Pancreas (tissue), 10 donors: Measurements from ENCODE around the gene LAMA5. TPM values are rescaled to one million over a fixed set of nuclear protein-coding genes. Genes with fewer than 3 reads are reported as not detected.

ENCODE experiments used
- ATAC-seq, 4 donors: fragments of 200-7000 bp; cut with Tn5 transposase; one replicate each; pipeline versions ENCODE4 v1.8.0 to v1.9.1; 2020; ENCODE audit warnings: mild to moderate bottlenecking in 4 of 4, moderate library complexity in 4 of 4
- DNase-seq, 6 donors: peaks; one replicate each; pipeline ENCODE4 v3.0.0-alpha.2; 2020
- FAIRE-seq: peaks from 2 replicates; lab custom pipeline; 2012; peaks lifted over from hg19 to GRCh38; lab: Jason Lieb, UNC
- H3K27ac ChIP-seq, 4 donors: fragments of 200-600 bp; sonication (generic); 1 replicate in 3 of 4; 2 replicates in 1 of 4; pipeline versions ENCODE4 v1.5.0 to v1.8.0; 2020
- H3K27me3 ChIP-seq, 4 donors: fragments of 200-600 bp; one replicate each; pipeline ENCODE4 v1.8.0; 2021
- H3K36me3 ChIP-seq, 3 donors: fragments of 200-600 bp; sonication (generic) in 1 of 3; one replicate each; pipeline versions ENCODE4 v1.5.0 to v1.8.0; 2020 to 2021
- H3K4me1 ChIP-seq, 3 donors: fragments of 200-600 bp; one replicate each; pipeline ENCODE4 v1.8.0; 2021
- H3K4me3 ChIP-seq, 4 donors: fragments of 200-600 bp; sonication (generic) in 2 of 4; one replicate each; pipeline versions ENCODE4 v1.5.0 to v1.8.0; 2020 to 2021
- H3K9me3 ChIP-seq, 4 donors: fragments of 200-600 bp; one replicate each; pipeline ENCODE4 v1.8.0; 2021
- CTCF ChIP-seq, 4 donors: fragments of 200-600 bp; sonication (generic) in 3 of 4; IDR thresholded peaks; one replicate each; pipeline versions ENCODE4 v1.5.0 to v1.8.0; 2021; ENCODE audit warnings: antibody characterized with exemption in 4 of 4
- WGBS, 2 donors: extraction: QIAGEN DNeasy Blood & Tissue Kit; methylation state at CpG; one replicate each; pipeline ENCODE4 v1.1.7; 2013; 5-methylcytosine and 5-hydroxymethylcytosine counted together
- intact Hi-C, 3 donors: fragments of 100-400 bp; cut with DNase I; formaldehyde crosslinking; loops; one replicate each; pipeline versions ENCODE4 v1.11.1 to v1.14.2; 2022
- polyA plus RNA-seq, 2 donors: library from polyadenylated mRNA; stranded (reverse); fragments of 200-250 nt; gene quantifications; one replicate each; pipeline ENCODE4 v1.2.3, GENCODE V29; 2013
- total RNA-seq, 6 donors: library from RNA; stranded (reverse); fragmentation: NEBNext Ultra II Directional in 4 of 6; extraction: Animal tissue kit (Norgen Biotek cat#: 25700) in 4 of 6; gene quantifications; one replicate each; pipeline versions ENCODE4 v1.2.1 to v1.2.4, GENCODE V29; 2021 to 2023
- donor health status: healthy with polysubstance abuse.
- donor health status: DM: no; HTN: no; CAD: no; lungs with moderate emphysema.
- donor health status: DM: no; HTN: no; CAD: no.
- donor health status: control.
- donor health status: control.
- donor health status: Bipolar disorder and iron deficiency.
- donor health status: DM: yes; HTN: yes; CAD: no.
- donor health status: DM: no; HTN: no; CAD: no.
- donor health status: DM: no; HTN: no; CAD: no.
- donor health status: DM: yes; HTN: yes; CAD: no.

LAMA5 gene
- total and polyA plus RNA-seq, 8 donors, result 43.6 to 344 (median 62.2) TPM

- Histone ChIP-seq H3K27me3 (no peaks in the 10 kb centered on the region), H3K27ac (no peak overlapping the region), H3K9me3 (no peaks in the 10 kb centered on the region), H3K4me3 (no peak overlapping the region), H3K4me1 (peaks cover 0 to 13% (median 3%) of the 10 kb centered on the region in 3 donors), H3K36me3 (peaks cover 0 to 11% (median 6%) of the 10 kb centered on the region in 3 donors)
- ATAC-seq, result no peak
- WGBS, 2 donors, result 92 to 94% methylated on average over 15 to 16 of the region's 16 CpGs
- no peak for TF ChIP-seq CTCF (IDR thresholded peaks at IDR 0.05)
- no peak for FAIRE-seq
- peak in 1 of 6 donors; percentile 72 for DNase-seq
- intact Hi-C loops, result no loop called here
Observed at GRCh38 chr20:62353289-62354030, 13.7 kb downstream of the LAMA5 start.

GRCh38 chr20:62352402-62353288, 14.5 kb downstream of the LAMA5 start:
- FAIRE-seq, result no peak
- H3K4me1 ChIP-seq, result peaks cover 0 to 9% (median 3%) of the 10 kb centered on the region in 3 donors
- H3K27me3 ChIP-seq, result no peaks in the 10 kb centered on the region
- TF ChIP-seq CTCF (IDR thresholded peaks at IDR 0.05), result no peak
- 79% methylated on average over 40 to 43 of the region's 43 CpGs for WGBS, 2 donors
- intact Hi-C loops, result no loop called here
- peak in 2 of 6 donors; percentile 66 to 86 for DNase-seq
- H3K36me3 ChIP-seq, result peaks cover 0 to 11% (median 6%) of the 10 kb centered on the region in 3 donors
- H3K9me3 ChIP-seq, result no peaks in the 10 kb centered on the region
- H3K4me3 ChIP-seq, result no peak overlapping the region
- H3K27ac ChIP-seq, result no peak overlapping the region
- peak in 3 of 4 donors; percentile 22 to 37 (median 28) for ATAC-seq

- FAIRE-seq, result no peak
- intact Hi-C loops, result no loop called here
- no peaks in the 10 kb centered on the region for H3K27me3 ChIP-seq
- WGBS, 2 donors, result 91% methylated on average over 57 to 60 of the region's 60 CpGs
- H3K4me1 ChIP-seq, result peaks cover 0 to 9% (median 3%) of the 10 kb centered on the region in 3 donors
- peaks cover 0 to 11% (median 6%) of the 10 kb centered on the region in 3 donors for H3K36me3 ChIP-seq
- DNase-seq, result peak in 2 of 6 donors; percentile 40 to 72
- no peak overlapping the region for H3K4me3 ChIP-seq
- H3K27ac ChIP-seq, result no peak overlapping the region
- no peak for TF ChIP-seq CTCF (IDR thresholded peaks at IDR 0.05)
- H3K9me3 ChIP-seq, result no peaks in the 10 kb centered on the region
- no peak for ATAC-seq
Observed at GRCh38 chr20:62351469-62352401, 15.4 kb downstream of the LAMA5 start.

- no peak for TF ChIP-seq CTCF (IDR thresholded peaks at IDR 0.05)
- ATAC-seq (no peak), FAIRE-seq (no peak), DNase-seq (peak in 2 of 6 donors; percentile 26 to 67)
- no peaks in the 10 kb centered on the region for H3K9me3 ChIP-seq
- no peaks in the 10 kb centered on the region for H3K27me3 ChIP-seq
- intact Hi-C loops, result no loop called here
- 86 to 90% methylated on average over 22 to 23 of the region's 23 CpGs for WGBS, 2 donors
- H3K4me3 ChIP-seq, result no peak overlapping the region
- H3K4me1 ChIP-seq, result peaks cover 0 to 9% (median 3%) of the 10 kb centered on the region in 3 donors
- H3K36me3 ChIP-seq, result peaks cover 0 to 11% (median 6%) of the 10 kb centered on the region in 3 donors
- no peak overlapping the region for H3K27ac ChIP-seq
Observed at GRCh38 chr20:62350629-62351422, 16.3 kb downstream of the LAMA5 start.
